A549 (cell line): ENCODE results near the gene ULK4.

ENCODE experiments used
- ELK1 ChIP-seq: fragments of 150-350 bp; IDR thresholded peaks from 2 replicates; pipeline ENCODE4 v1.6.1; 2014; ENCODE audit warnings: low read depth, mild to moderate bottlenecking, low read length
- JUN ChIP-seq, 2 experiments: fragments of >200 bp; sonication (Bioruptor Twin); formaldehyde crosslinking; IDR thresholded peaks; 2 replicates in 1 of 2; 3 replicates in 1 of 2; pipeline ENCODE4 v1.6.1; 2016 to 2017
- POLR2A ChIP-seq: IDR thresholded peaks from 2 replicates; pipeline ENCODE4 v1.6.1; 2012; ENCODE audit warnings: mild to moderate bottlenecking, low read length
- REST ChIP-seq: fragments of 200-600 bp; sonication (generic); IDR thresholded peaks from 2 replicates; pipeline ENCODE4 v1.6.1; 2016; ENCODE audit warnings: antibody characterized with exemption, mild to moderate bottlenecking, moderate library complexity

GRCh38 chr3:41436983-41437382 lies 524.9 kb downstream of the ULK4 start:
- TF ChIP-seq POLR2A (no peak), REST (no peak), ELK1 (no peak), JUN (IDR thresholded peaks at IDR 0.05) (no peak)
